Mesenchymal stem cell (in vitro differentiated cells and primary cell): ENCODE results near the gene EIF1B. TPM values are rescaled to one million over a fixed set of nuclear protein-coding genes. Genes with fewer than 3 reads are reported as not detected.

Source experiments
- DNase-seq: peaks from one replicate; pipeline ENCODE4 v3.0.0-alpha.2; 2013
- H2AFZ ChIP-seq: one replicate; pipeline ENCODE4 v1.6.1; 2013; ENCODE audit warnings: low read depth, mild to moderate bottlenecking, control low read depth, inconsistent platforms, low read length, moderate library complexity
- H2AK5ac ChIP-seq: 2 replicates; pipeline ENCODE4 v1.6.1; 2013; ENCODE audit warnings: low read length, moderate library complexity, mild to moderate bottlenecking, inconsistent platforms; ENCODE audit not compliant: severe bottlenecking
- H2BK120ac ChIP-seq: one replicate; pipeline ENCODE4 v1.6.1; 2013; ENCODE audit warnings: low read depth, mild to moderate bottlenecking, inconsistent platforms, low read length, moderate library complexity
- H2BK12ac ChIP-seq, 2 experiments: one replicate each; pipeline ENCODE4 v1.6.1; 2013; ENCODE audit warnings: inconsistent platforms in 2 of 2, low read length in 2 of 2, mild to moderate bottlenecking in 2 of 2, moderate library complexity in 2 of 2, control low read depth in 1 of 2
- H2BK15ac ChIP-seq: one replicate; pipeline ENCODE4 v1.6.1; 2013; ENCODE audit warnings: mild to moderate bottlenecking, low read depth, inconsistent platforms; ENCODE audit not compliant: poor library complexity, severe bottlenecking
- H2BK5ac ChIP-seq: 2 replicates; pipeline ENCODE4 v1.6.1; 2013; ENCODE audit warnings: low read depth, mild to moderate bottlenecking, low read length, control low read depth, inconsistent platforms; ENCODE audit not compliant: poor library complexity, severe bottlenecking
- H3K14ac ChIP-seq, 2 experiments: one replicate each; pipeline ENCODE4 v1.6.1; 2013; ENCODE audit warnings: inconsistent platforms in 2 of 2, low read length in 2 of 2, control low read depth in 1 of 2, mild to moderate bottlenecking in 1 of 2, moderate library complexity in 1 of 2
- H3K18ac ChIP-seq, 2 experiments: one replicate each; pipeline ENCODE4 v1.6.1; 2013; ENCODE audit warnings: inconsistent platforms in 2 of 2, low read length in 2 of 2, control low read depth in 1 of 2, low read depth in 1 of 2, mild to moderate bottlenecking in 1 of 2
- H3K23ac ChIP-seq, 2 experiments: one replicate each; pipeline ENCODE4 v1.6.1; 2013; ENCODE audit warnings: inconsistent platforms in 2 of 2, low read length in 2 of 2, mild to moderate bottlenecking in 2 of 2, moderate library complexity in 2 of 2, control low read depth in 1 of 2
- H3K27ac ChIP-seq: 2 replicates; pipeline ENCODE4 v1.5.1; 2013; ENCODE audit warnings: mild to moderate bottlenecking, moderate library complexity, low read length, control low read depth, inconsistent platforms; ENCODE audit not compliant: poor library complexity, severe bottlenecking
- H3K27me3 ChIP-seq, 2 experiments: 2 replicates each; pipeline versions ENCODE4 v1.6.1 to v1.7.0; 2013; ENCODE audit warnings: low read length in 2 of 2, mild to moderate bottlenecking in 2 of 2, moderate library complexity in 2 of 2, control low read depth in 1 of 2, inconsistent platforms in 1 of 2; ENCODE audit not compliant: control insufficient read depth in 1 of 2, insufficient read depth in 1 of 2
- H3K36me3 ChIP-seq, 2 experiments: 2 replicates each; pipeline versions ENCODE4 v1.6.1 to v1.7.0; 2013; ENCODE audit warnings: low read length in 2 of 2, control low read depth in 1 of 2, inconsistent platforms in 1 of 2, low read depth in 1 of 2, mild to moderate bottlenecking in 1 of 2; ENCODE audit not compliant: insufficient read depth in 2 of 2, control insufficient read depth in 1 of 2
- H3K4ac ChIP-seq, 2 experiments: one replicate each; pipeline ENCODE4 v1.6.1; 2013; ENCODE audit warnings: inconsistent platforms in 2 of 2, low read length in 2 of 2, mild to moderate bottlenecking in 2 of 2, moderate library complexity in 2 of 2, control low read depth in 1 of 2, low read depth in 1 of 2
- H3K4me1 ChIP-seq: 2 replicates; pipeline ENCODE4 v1.6.1; 2013; ENCODE audit warnings: low read depth, low read length, control low read depth; ENCODE audit not compliant: control insufficient read depth, insufficient read depth
- H3K4me2 ChIP-seq: 2 replicates; pipeline ENCODE4 v1.6.1; 2013; ENCODE audit warnings: low read length, mild to moderate bottlenecking, inconsistent platforms; ENCODE audit not compliant: poor library complexity, severe bottlenecking
- H3K4me3 ChIP-seq, 2 experiments: 2 replicates each; pipeline versions ENCODE4 v1.5.1 to v1.7.0; 2013; ENCODE audit warnings: low read length in 2 of 2, mild to moderate bottlenecking in 2 of 2, control low read depth in 1 of 2, low read depth in 1 of 2; ENCODE audit not compliant: insufficient read depth in 1 of 2
- H3K79me1 ChIP-seq: replicated peaks from 2 replicates; pipeline ENCODE4 v1.6.1; 2013; ENCODE audit warnings: mild to moderate bottlenecking, control low read depth, low read length, inconsistent platforms; ENCODE audit not compliant: poor library complexity, severe bottlenecking
- H3K9ac ChIP-seq: 2 replicates; pipeline ENCODE4 v1.7.0; 2013; ENCODE audit warnings: mild to moderate bottlenecking, low read length, moderate library complexity
- H3K9me3 ChIP-seq: 2 replicates; pipeline ENCODE4 v1.7.0; 2013; ENCODE audit warnings: mild to moderate bottlenecking, low read length; ENCODE audit not compliant: control insufficient read depth
- H4K8ac ChIP-seq: one replicate; pipeline ENCODE4 v1.6.1; 2013; ENCODE audit warnings: inconsistent platforms, mild to moderate bottlenecking, low read length, moderate library complexity
- H4K91ac ChIP-seq: one replicate; pipeline ENCODE4 v1.6.1; 2013; ENCODE audit warnings: mild to moderate bottlenecking, low read length, inconsistent platforms
- WGBS: methylation state at CpG from one replicate; pipeline ENCODE4 v1.1.7; 2013; ENCODE audit warnings: mixed read lengths; 5-methylcytosine and 5-hydroxymethylcytosine counted together
- polyA plus RNA-seq, 2 experiments: library from polyadenylated mRNA; stranded (reverse); fragments of 200-250 nt; gene quantifications; one replicate each; pipeline ENCODE4 v1.2.3, GENCODE V29; 2013

EIF1B gene
- polyA plus RNA-seq (2013, experiment 1 of 2) = 80.8 TPM
- 72.8 TPM for polyA plus RNA-seq (2013, experiment 2 of 2)

- peak within 1 kb of the TSS; percentile 94 to 96 for H3K4ac ChIP-seq
- H3K79me1 ChIP-seq = peaks cover 4% of the 10 kb centered on the region
Observed at GRCh38 chr3:40309418-40309924, at the start of gene EIF1B. TSS of gene EIF1B (plus strand) at chr3:40309707. CDS start at chr3:40309942, 235 bp downstream.

DNA sequence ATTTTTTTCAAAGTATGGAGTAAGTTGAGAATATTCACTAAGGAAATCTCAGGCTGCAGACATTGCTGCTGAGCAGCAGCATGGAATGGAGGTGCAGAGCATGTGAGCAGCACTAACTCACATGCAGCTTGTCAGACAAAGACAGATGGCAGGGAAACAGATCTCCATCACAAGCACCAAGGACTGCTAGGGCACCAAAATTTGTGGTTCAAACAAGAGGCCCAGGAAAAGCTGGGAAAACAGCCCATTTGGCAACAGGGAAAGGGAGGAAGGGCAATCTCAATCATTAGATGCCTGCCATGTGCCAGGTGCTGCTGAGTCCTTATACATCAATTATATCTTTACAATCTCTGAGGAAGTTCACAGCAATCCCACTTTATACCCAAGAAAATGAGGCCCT, 47.2 kb upstream of the EIF1B start:
- Histone ChIP-seq H3K4me2 (no peak overlapping the region), H2AK5ac (no peak overlapping the region), H3K23ac (no peak overlapping the region), H2BK15ac (no peak overlapping the region), H3K18ac (no peak overlapping the region), H2AFZ (no peak overlapping the region), H3K36me3 (no peaks in the 10 kb centered on the region), H3K4me3 (no peak overlapping the region), H3K14ac (peak overlapping the region in 1 of 2 experiments; percentile 29), H3K27ac (no peak overlapping the region), H4K8ac (no peak overlapping the region), H2BK5ac (no peak overlapping the region), H3K9ac (no peak overlapping the region), H3K4ac (no peak overlapping the region), H2BK12ac (no peak overlapping the region), H3K79me1 (no peaks in the 10 kb centered on the region), H4K91ac (no peak overlapping the region), H2BK120ac (no peak overlapping the region), H3K4me1 (no peaks in the 10 kb centered on the region), H3K9me3 (no peaks in the 10 kb centered on the region), H3K27me3 (peaks cover 0 to 5% of the 10 kb centered on the region in 2 experiments)
- DNase-seq = no peak

More at GRCh38 chr3:40309418-40309924, at the start of gene EIF1B:
- H3K9me3 ChIP-seq = no peaks in the 10 kb centered on the region
- peak within 1 kb of the TSS; percentile 83 for H2BK5ac ChIP-seq
- WGBS = under 1% methylated on average over 50 of the region's 50 CpGs
- DNase-seq = peak; percentile 97
- peak within 1 kb of the TSS; percentile 94 to 95 for H3K18ac ChIP-seq
- H3K4me1 ChIP-seq = peaks cover 6% of the 10 kb centered on the region
- peak within 1 kb of the TSS; percentile 57 for H4K91ac ChIP-seq
- H3K14ac ChIP-seq = peak within 1 kb of the TSS; percentile 41 to 87
- peak within 1 kb of the TSS; percentile 96 for H2BK15ac ChIP-seq
- H4K8ac ChIP-seq = peak within 1 kb of the TSS; percentile 91
- peak within 1 kb of the TSS; percentile 71 for H3K4me2 ChIP-seq
- peak within 1 kb of the TSS; percentile 91 for H3K27ac ChIP-seq
- peak within 1 kb of the TSS; percentile 65 to 83 for H3K23ac ChIP-seq
- no peaks in the 10 kb centered on the region for H3K27me3 ChIP-seq
- H3K9ac ChIP-seq = peak within 1 kb of the TSS; percentile 99
- peak within 1 kb of the TSS; percentile 66 for H2AFZ ChIP-seq
- H3K4me3 ChIP-seq = peak within 1 kb of the TSS; percentile 85 to 98
- peak within 1 kb of the TSS; percentile 47 for H2AK5ac ChIP-seq
- peak within 1 kb of the TSS in 1 of 2 experiments; percentile 45 for H2BK12ac ChIP-seq
- peaks cover 8 to 37% of the 10 kb centered on the region in 2 experiments for H3K36me3 ChIP-seq
- peak within 1 kb of the TSS; percentile 97 for H2BK120ac ChIP-seq

DNA sequence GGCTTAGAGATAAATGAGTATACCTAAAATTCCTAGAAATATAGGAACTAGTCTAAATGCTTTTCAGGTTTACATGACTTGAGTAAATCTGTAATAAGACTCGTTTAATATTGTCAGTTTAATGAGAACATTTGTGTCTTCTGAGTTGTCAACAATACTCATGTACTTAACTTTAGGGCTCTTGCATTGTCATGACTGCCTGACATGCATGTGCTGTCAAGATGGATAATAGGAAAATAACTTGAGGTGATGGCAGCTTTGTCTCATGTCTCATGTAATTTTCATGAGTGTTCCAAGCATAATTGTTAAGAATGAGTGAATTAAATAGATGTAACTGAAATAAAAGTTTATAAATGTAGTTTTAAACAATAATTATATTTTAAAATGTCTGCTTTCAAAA, 45.1 kb upstream of the EIF1B start:
- H2BK120ac ChIP-seq = no peak overlapping the region
- peaks cover 1% of the 10 kb centered on the region for H3K4me1 ChIP-seq
- no peak overlapping the region for H2AK5ac ChIP-seq
- peaks cover 0 to 9% of the 10 kb centered on the region in 2 experiments for H3K27me3 ChIP-seq
- H3K14ac ChIP-seq = no peak overlapping the region
- H4K8ac ChIP-seq = no peak overlapping the region
- H3K4me2 ChIP-seq = no peak overlapping the region
- no peak overlapping the region for H2AFZ ChIP-seq
- no peak overlapping the region for H3K27ac ChIP-seq
- H3K4me3 ChIP-seq = no peak overlapping the region
- H2BK12ac ChIP-seq = no peak overlapping the region
- no peak overlapping the region for H3K4ac ChIP-seq
- 80% methylated on average over 1 of the region's 1 CpG for WGBS
- no peak overlapping the region for H3K9ac ChIP-seq
- no peak overlapping the region for H3K18ac ChIP-seq
- no peak overlapping the region for H2BK5ac ChIP-seq
- H4K91ac ChIP-seq = no peak overlapping the region
- DNase-seq = no peak
- no peaks in the 10 kb centered on the region for H3K36me3 ChIP-seq
- H3K79me1 ChIP-seq = no peaks in the 10 kb centered on the region
- H2BK15ac ChIP-seq = no peak overlapping the region
- no peak overlapping the region for H3K23ac ChIP-seq
- H3K9me3 ChIP-seq = no peaks in the 10 kb centered on the region

DNA sequence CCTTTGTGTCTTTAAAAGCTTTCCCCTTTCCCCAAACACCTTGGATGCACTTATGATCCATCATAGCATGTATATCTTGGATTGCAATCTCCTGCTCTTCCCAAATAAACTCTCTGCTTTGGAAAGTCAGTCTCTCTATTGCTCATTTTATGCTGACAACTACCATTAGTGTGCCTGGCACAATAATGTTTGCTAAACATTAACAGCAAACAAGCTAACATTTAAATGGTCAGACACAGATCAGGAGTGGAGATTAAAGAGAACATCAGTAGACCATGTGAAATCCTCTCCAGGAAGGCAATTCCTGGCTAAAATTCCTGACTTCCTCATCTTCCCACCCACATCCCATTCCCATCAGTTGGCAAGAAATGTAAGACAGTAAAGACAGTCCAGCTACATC, 44.3 kb upstream of the EIF1B start:
- Histone ChIP-seq H3K9me3 (no peaks in the 10 kb centered on the region), H3K27me3 (peaks cover 0 to 11% of the 10 kb centered on the region in 2 experiments), H3K79me1 (no peaks in the 10 kb centered on the region), H3K4me1 (peaks cover 1% of the 10 kb centered on the region), H4K91ac (no peak overlapping the region), H2BK5ac (no peak overlapping the region), H2AFZ (no peak overlapping the region), H2BK12ac (no peak overlapping the region), H4K8ac (no peak overlapping the region), H3K4ac (no peak overlapping the region), H3K14ac (no peak overlapping the region), H3K4me3 (no peak overlapping the region), H3K18ac (no peak overlapping the region), H3K9ac (no peak overlapping the region), H3K27ac (no peak overlapping the region), H3K23ac (no peak overlapping the region), H2BK120ac (no peak overlapping the region), H3K4me2 (no peak overlapping the region), H2AK5ac (no peak overlapping the region), H2BK15ac (no peak overlapping the region), H3K36me3 (no peaks in the 10 kb centered on the region)
- DNase-seq = no peak
